Measurements from ENCODE around the gene APBB2. TPM values are rescaled to one million over a fixed set of nuclear protein-coding genes. Genes with fewer than 3 reads are reported as not detected.

APBB2 gene
- total and polyA plus RNA-seq, 2 of the 8 experiments (the other 6 are each of a cell fraction or from before 2014, with no cell fraction given) = 58.7 to 59.4 TPM

DNA sequence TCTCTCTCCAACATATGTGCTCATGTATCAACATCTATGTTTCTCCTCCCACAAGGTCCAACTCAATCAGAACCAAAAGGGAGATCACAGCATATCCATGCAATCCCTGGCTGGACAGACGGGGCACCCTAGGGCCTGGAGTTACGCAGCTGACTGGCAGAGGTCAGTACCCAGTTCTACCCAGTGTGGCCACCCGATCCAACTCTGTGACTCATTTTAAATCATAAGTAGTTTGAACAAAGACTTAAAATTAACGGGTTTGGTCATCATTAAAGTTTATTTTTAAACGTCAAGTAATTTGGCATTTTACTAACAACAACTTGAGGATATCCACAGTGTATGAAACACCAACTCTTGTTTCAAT lies 59.5 kb downstream of the APBB2 start:
- FAIRE-seq = no peak
- H3K27ac ChIP-seq (ENCODE audit: low read depth, low read length) = no peak overlapping the region
- TF ChIP-seq GABPA (IDR thresholded peaks at IDR 0.05; ENCODE audit: borderline replicate concordance, insufficient read depth, low read length) (no peak), HDAC6 (IDR thresholded peaks at IDR 0.05; ENCODE audit: low read depth, low read length) (no peak), POU5F1 (IDR thresholded peaks at IDR 0.05; ENCODE audit: low read depth, low read length) (no peak), RAD21 (IDR thresholded peaks at IDR 0.05 in 1 of 2, conservative IDR thresholded peaks at IDR 0.05 in 1 of 2; ENCODE audit: low read depth in 2 of 2, low read length in 2 of 2) (no peak), TAF7 (optimal IDR thresholded peaks at IDR 0.05; ENCODE audit: borderline replicate concordance, low read depth, low read length) (no peak), MAFK (IDR thresholded peaks at IDR 0.05; ENCODE audit: low read depth, low read length) (no peak), YY1 (IDR thresholded peaks at IDR 0.05; ENCODE audit: low read depth, low read length) (no peak), SIRT6 (IDR thresholded peaks at IDR 0.05; ENCODE audit: low read length) (no peak), PHF8 (conservative IDR thresholded peaks at IDR 0.05; ENCODE audit: low read depth, low read length) (no peak), RBBP5 (IDR thresholded peaks at IDR 0.05; ENCODE audit: borderline replicate concordance, low read depth, low read length) (no peak), EZH2 (IDR thresholded peaks at IDR 0.05; ENCODE audit: low read depth, low read length, severe bottlenecking) (no peak), SIN3A (conservative IDR thresholded peaks at IDR 0.05 in 1 of 2, IDR thresholded peaks at IDR 0.05 in 1 of 2; ENCODE audit: low read depth in 1 of 2, low read length in 2 of 2) (no peak), KDM4A (IDR thresholded peaks at IDR 0.05; ENCODE audit: low read depth, low read length, severe bottlenecking) (no peak), NRF1 (IDR thresholded peaks at IDR 0.05; ENCODE audit: low read depth, low read length) (no peak)

More for the DNA sequence above, 59.5 kb downstream of the APBB2 start:
- Histone ChIP-seq H3K79me2 (ENCODE audit: control insufficient read depth in 1 of 2, insufficient read depth in 2 of 2, low read length in 2 of 2) (peaks cover 0 to 24% of the 10 kb centered on the region in 2 experiments; a peak in 1 of 4 replicates), H3K4me2 (ENCODE audit: insufficient read depth in 1 of 2, low read depth in 2 of 2, low read length in 2 of 2) (no peak overlapping the region), H3K27me3 (replicated peaks in 1 of 4; ENCODE audit: control insufficient read depth in 3 of 4, extremely low read depth in 1 of 4, insufficient read depth in 3 of 4, low read length in 3 of 4) (no peaks in the 10 kb centered on the region), H3K4ac (replicated peaks; ENCODE audit: insufficient read length, low read depth, low read length) (no peak overlapping the region), H2BK20ac (ENCODE audit: low read length) (no peak overlapping the region), H3K56ac (replicated peaks; ENCODE audit: insufficient read length, low read depth, low read length) (no peak overlapping the region), H3K4me3 (ENCODE audit: extremely low read depth in 1 of 4, insufficient read depth in 2 of 4, low read depth in 3 of 4, low read length in 4 of 4) (no peak overlapping the region), H4K91ac (replicated peaks; ENCODE audit: insufficient read length, low read length) (no peak overlapping the region), H4K8ac (ENCODE audit: extremely low read depth, insufficient read depth, low read length) (no peak overlapping the region), H2BK120ac (replicated peaks; ENCODE audit: low read depth, low read length) (no peak overlapping the region), H3K79me1 (ENCODE audit: low read depth, low read length) (no peaks in the 10 kb centered on the region; the same call in 1 of the 2 replicates), H3K23me2 (ENCODE audit: low read depth, low read length) (no peaks in the 10 kb centered on the region), H2BK12ac (ENCODE audit: low read depth, low read length) (no peak overlapping the region), H3K14ac (ENCODE audit: insufficient read length) (no peak overlapping the region), H4K5ac (ENCODE audit: insufficient read length, low read depth, low read length) (no peak overlapping the region), H2AK5ac (ENCODE audit: low read depth, low read length) (no peak overlapping the region), H2BK5ac (ENCODE audit: low read depth, low read length) (no peak overlapping the region), H2AFZ (ENCODE audit: low read length) (no peak overlapping the region), H3K18ac (ENCODE audit: extremely low read depth, low read length) (no peak overlapping the region), H3K9me3 (ENCODE audit: insufficient read depth in 2 of 2, low read depth in 1 of 2, low read length in 1 of 2) (no peaks in the 10 kb centered on the region), H4K20me1 (replicated peaks in 1 of 2; ENCODE audit: control insufficient read depth in 1 of 2, insufficient read depth in 2 of 2, low read length in 2 of 2) (no peaks in the 10 kb centered on the region), H3K36me3 (ENCODE audit: control insufficient read depth in 2 of 4, insufficient read depth in 4 of 4, low read length in 3 of 4) (no peaks in the 10 kb centered on the region), H2BK15ac (ENCODE audit: low read length) (no peak overlapping the region), H3K9ac (replicated peaks in 1 of 4; ENCODE audit: extremely low read depth in 1 of 4, low read depth in 3 of 4, low read length in 3 of 4) (no peak overlapping the region), H3K23ac (ENCODE audit: insufficient read length) (no peak overlapping the region), H3K4me1 (replicated peaks in 1 of 4; ENCODE audit: control insufficient read depth in 3 of 4, insufficient read depth in 4 of 4, low read length in 3 of 4) (no peaks in the 10 kb centered on the region)
- POLR2A ChIA-PET (ENCODE audit: partially characterized antibody) = interaction anchor here (1.0 kb wide), 1 partner anchor 105 kb away, joined by 3 read pairs; no protein-coding TSS in a partner anchor
- 91% methylated on average over 5 of the region's 5 CpGs; no CpG with 5 or more reads in 1 of the 2 experiments for WGBS, 2 experiments (ENCODE audit: extremely low coverage in 1 of 2, insufficient coverage in 1 of 2, insufficient read length in 1 of 2, insufficient replicate concordance in 2 of 2, low coverage in 1 of 2, low lambda C conversion rate in 2 of 2, missing lambda C conversion rate in 1 of 2)
- DNase-seq (ENCODE audit: low read depth in 1 of 2, low spot score in 2 of 2) = no peak
- CTCF ChIA-PET (ENCODE audit: partially characterized antibody) = interaction anchor here (1.2 to 1.5 kb wide), 3 partner anchors 34 to 230 kb away, joined by 3 to 5 read pairs (median 3); no protein-coding TSS in a partner anchor

Measured in H1 (cell line).